Endothelial cell (in vitro differentiated cells): ENCODE data around the gene OR6N1. TPM values are rescaled to one million over a fixed set of nuclear protein-coding genes. Genes with fewer than 3 reads are reported as not detected.

Experiments
- DNase-seq: peaks from one replicate; pipeline ENCODE4 v3.0.0; 2021; ENCODE audit warnings: low spot score
- H3K27ac Mint-ChIP-seq: one replicate; pipeline ENCODE4 v1.8.0; 2021; ENCODE audit warnings: mixed read lengths, inconsistent platforms; ENCODE audit not compliant: unreplicated experiment
- H3K27me3 Mint-ChIP-seq: one replicate; pipeline ENCODE4 v1.8.0; 2021; ENCODE audit warnings: mild to moderate bottlenecking, moderate library complexity, mixed read lengths, inconsistent platforms; ENCODE audit not compliant: unreplicated experiment
- H3K36me3 Mint-ChIP-seq: one replicate; pipeline ENCODE4 v1.8.0; 2021; ENCODE audit warnings: mild to moderate bottlenecking, low read depth, mixed read lengths, inconsistent platforms; ENCODE audit not compliant: unreplicated experiment
- H3K4me1 Mint-ChIP-seq: one replicate; pipeline ENCODE4 v1.8.0; 2021; ENCODE audit warnings: mild to moderate bottlenecking, mixed read lengths, inconsistent platforms; ENCODE audit not compliant: unreplicated experiment
- H3K4me3 Mint-ChIP-seq: one replicate; pipeline ENCODE4 v1.8.0; 2021; ENCODE audit warnings: mild to moderate bottlenecking, mixed read lengths, inconsistent platforms; ENCODE audit not compliant: unreplicated experiment
- H3K9me3 Mint-ChIP-seq: one replicate; pipeline ENCODE4 v1.8.0; 2021; ENCODE audit warnings: mixed read lengths, inconsistent platforms; ENCODE audit not compliant: unreplicated experiment
- total RNA-seq: library from RNA; stranded (reverse); fragmentation: NEBNext Ultra II Directional; extraction: Animal tissue kit (Norgen Biotek cat#: 25700); gene quantifications from one replicate; pipeline ENCODE4 v1.2.1, GENCODE V29; 2021; ENCODE audit not compliant: unreplicated experiment
- TF ChIP-seq, protein P1 (sequence below): fragments of 200-600 bp; sonication (generic); IDR thresholded peaks from one replicate; pipeline ENCODE4 v1.5.0; 2021; ENCODE audit warnings: antibody characterized with exemption; ENCODE audit not compliant: unreplicated experiment

OR6N1 gene
- total RNA-seq, 1 donor from 2014 or later, result not detected

GRCh38 chr1:158781104-158781503 is 9.1 kb upstream of the OR6N1 start, which contains the start of gene OR6N2:
OR6N2 (minus strand) TSS chr1:158781204; CDS start chr1:158777635, 3,569 bp downstream.
- no peak for DNase-seq
- H3K4me1 Mint-ChIP-seq, result peaks cover 2% of the 10 kb centered on the region
- TF ChIP-seq, protein P1, sequence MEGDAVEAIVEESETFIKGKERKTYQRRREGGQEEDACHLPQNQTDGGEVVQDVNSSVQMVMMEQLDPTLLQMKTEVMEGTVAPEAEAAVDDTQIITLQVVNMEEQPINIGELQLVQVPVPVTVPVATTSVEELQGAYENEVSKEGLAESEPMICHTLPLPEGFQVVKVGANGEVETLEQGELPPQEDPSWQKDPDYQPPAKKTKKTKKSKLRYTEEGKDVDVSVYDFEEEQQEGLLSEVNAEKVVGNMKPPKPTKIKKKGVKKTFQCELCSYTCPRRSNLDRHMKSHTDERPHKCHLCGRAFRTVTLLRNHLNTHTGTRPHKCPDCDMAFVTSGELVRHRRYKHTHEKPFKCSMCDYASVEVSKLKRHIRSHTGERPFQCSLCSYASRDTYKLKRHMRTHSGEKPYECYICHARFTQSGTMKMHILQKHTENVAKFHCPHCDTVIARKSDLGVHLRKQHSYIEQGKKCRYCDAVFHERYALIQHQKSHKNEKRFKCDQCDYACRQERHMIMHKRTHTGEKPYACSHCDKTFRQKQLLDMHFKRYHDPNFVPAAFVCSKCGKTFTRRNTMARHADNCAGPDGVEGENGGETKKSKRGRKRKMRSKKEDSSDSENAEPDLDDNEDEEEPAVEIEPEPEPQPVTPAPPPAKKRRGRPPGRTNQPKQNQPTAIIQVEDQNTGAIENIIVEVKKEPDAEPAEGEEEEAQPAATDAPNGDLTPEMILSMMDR, result no peak
- H3K27me3 Mint-ChIP-seq, result no peaks in the 10 kb centered on the region
- no peak within 1 kb of the TSS for H3K4me3 Mint-ChIP-seq
- no peak within 1 kb of the TSS for H3K27ac Mint-ChIP-seq
- no peaks in the 10 kb centered on the region for H3K9me3 Mint-ChIP-seq
- no peaks in the 10 kb centered on the region for H3K36me3 Mint-ChIP-seq

GRCh38 chr1:158754420-158754819 is 17.6 kb downstream of the OR6N1 start, which contains the start of gene OR6K6:
OR6K6 (plus strand) TSS chr1:158754720; CDS start chr1:158754888, 168 bp downstream.
- TF ChIP-seq, protein P1, result no peak
- Mint-ChIP-seq H3K36me3 (no peaks in the 10 kb centered on the region), H3K4me1 (peaks cover 3% of the 10 kb centered on the region), H3K27ac (no peak within 1 kb of the TSS), H3K9me3 (no peaks in the 10 kb centered on the region), H3K4me3 (no peak within 1 kb of the TSS), H3K27me3 (no peaks in the 10 kb centered on the region)
- DNase-seq, result no peak

- Mint-ChIP-seq H3K36me3 (no peaks in the 10 kb centered on the region), H3K4me3 (no peak overlapping the region), H3K9me3 (no peaks in the 10 kb centered on the region), H3K27me3 (no peaks in the 10 kb centered on the region), H3K4me1 (peaks cover 3% of the 10 kb centered on the region), H3K27ac (no peak overlapping the region)
- no peak for DNase-seq
- TF ChIP-seq, protein P1, result no peak
These were observed 19.8 kb downstream of the OR6N1 start for GRCh38 chr1:158752155-158752712.

DNA sequence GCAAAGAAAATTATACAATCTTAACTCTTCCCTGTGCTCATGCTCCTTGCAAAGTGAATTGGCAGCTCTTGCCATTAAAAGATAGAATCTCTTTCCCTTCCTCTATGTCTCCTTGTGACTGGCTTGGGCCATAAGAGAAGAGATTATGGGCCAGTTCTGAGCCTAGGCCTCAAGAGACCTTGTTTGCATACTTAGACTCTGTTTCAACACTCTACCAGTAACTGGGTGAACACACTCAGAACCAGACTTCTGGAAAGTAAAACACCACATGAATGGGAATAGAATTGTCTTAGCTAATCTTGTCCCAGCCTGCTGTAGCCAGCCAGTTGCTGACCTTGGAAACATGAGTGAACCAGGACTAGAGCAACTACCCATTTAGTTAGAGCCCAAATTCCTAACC is 36.1 kb downstream of the OR6N1 start:
- H3K27me3 Mint-ChIP-seq, result no peaks in the 10 kb centered on the region
- H3K36me3 Mint-ChIP-seq, result no peaks in the 10 kb centered on the region
- H3K9me3 Mint-ChIP-seq, result no peaks in the 10 kb centered on the region
- peaks cover 8% of the 10 kb centered on the region for H3K4me1 Mint-ChIP-seq
- no peak for DNase-seq
- TF ChIP-seq, protein P1, result no peak
- no peak overlapping the region for H3K4me3 Mint-ChIP-seq
- H3K27ac Mint-ChIP-seq, result no peak overlapping the region

DNA sequence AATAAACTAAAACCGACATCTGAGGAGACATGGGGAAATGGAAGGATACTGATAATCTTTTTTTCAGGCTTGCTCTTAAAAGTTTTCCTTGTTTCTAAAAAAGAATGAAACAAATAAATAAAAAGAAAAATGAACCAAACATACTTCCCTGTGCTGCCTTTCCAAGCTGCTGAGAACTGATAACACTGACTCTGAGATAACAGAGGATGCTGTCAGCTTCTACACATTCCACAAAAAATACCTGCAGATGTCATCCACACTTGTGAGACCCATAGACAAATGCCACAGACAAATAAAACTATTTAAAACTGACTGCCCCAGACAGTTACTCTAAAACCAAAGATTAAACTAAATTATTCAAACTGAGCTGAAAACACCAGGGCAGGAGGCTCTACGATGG is 39.5 kb downstream of the OR6N1 start:
- TF ChIP-seq, protein P1, result no peak
- DNase-seq, result no peak
- H3K27ac Mint-ChIP-seq, result no peak overlapping the region
- H3K36me3 Mint-ChIP-seq, result no peaks in the 10 kb centered on the region
- no peaks in the 10 kb centered on the region for H3K27me3 Mint-ChIP-seq
- no peaks in the 10 kb centered on the region for H3K9me3 Mint-ChIP-seq
- H3K4me1 Mint-ChIP-seq, result peaks cover 8% of the 10 kb centered on the region
- H3K4me3 Mint-ChIP-seq, result no peak overlapping the region
